HepG2 (cell line): ENCODE results near the gene C14orf93. TPM values are rescaled to one million over a fixed set of nuclear protein-coding genes. Genes with fewer than 3 reads are reported as not detected.

Source experiments
- BCL3 ChIP-seq: sonication (generic); formaldehyde crosslinking; IDR thresholded peaks from 2 replicates; pipeline ENCODE4 v1.5.1; 2020; ENCODE audit warnings: mild to moderate bottlenecking, missing genetic modification reagents, moderate library complexity
- CREBL2 ChIP-seq: sonication (generic); formaldehyde crosslinking; IDR thresholded peaks from 2 replicates; pipeline ENCODE4 v1.8.1; 2023; ENCODE audit warnings: missing genetic modification reagents, mild to moderate bottlenecking, borderline replicate concordance
- HMG20A ChIP-seq: IDR thresholded peaks from 2 replicates; pipeline ENCODE4 v1.6.1; 2016; ENCODE audit warnings: borderline replicate concordance
- KAT7 ChIP-seq: IDR thresholded peaks from 2 replicates; pipeline ENCODE4 v1.6.1; 2018; ENCODE audit warnings: borderline replicate concordance, missing compliant biosample characterization
- MYPOP ChIP-seq: sonication (generic); formaldehyde crosslinking; IDR thresholded peaks from 2 replicates; pipeline ENCODE4 v1.8.1; 2023; ENCODE audit warnings: mild to moderate bottlenecking, moderate library complexity, missing genetic modification reagents
- PITX1 ChIP-seq: sonication (generic); formaldehyde crosslinking; IDR thresholded peaks from 2 replicates; pipeline ENCODE4 v1.5.1; 2020; ENCODE audit warnings: mild to moderate bottlenecking, missing genetic modification reagents
- POLR2G ChIP-seq: fragments of 200-400 bp; formaldehyde crosslinking; IDR thresholded peaks from 2 replicates; pipeline ENCODE4 v1.6.1; 2018; ENCODE audit warnings: mild to moderate bottlenecking, low read depth, low read length, moderate library complexity
- RAD21 ChIP-seq: fragments of 450-650 bp; formaldehyde crosslinking; IDR thresholded peaks from 2 replicates; pipeline ENCODE4 v1.5.0; 2020; ENCODE audit warnings: mild to moderate bottlenecking
- RNF219 ChIP-seq: sonication (generic); formaldehyde crosslinking; IDR thresholded peaks from 2 replicates; pipeline ENCODE4 v1.5.0; 2020; ENCODE audit warnings: mild to moderate bottlenecking, missing genetic modification reagents
- TFDP1 ChIP-seq: IDR thresholded peaks from 2 replicates; pipeline ENCODE4 v1.6.1; 2016; ENCODE audit warnings: missing compliant biosample characterization, missing genetic modification reagents, borderline replicate concordance
- ZBTB21 ChIP-seq: sonication (generic); formaldehyde crosslinking; IDR thresholded peaks from 2 replicates; pipeline ENCODE4 v1.4.0; 2020; ENCODE audit warnings: missing genetic modification reagents
- ZKSCAN8 ChIP-seq: IDR thresholded peaks from 2 replicates; pipeline ENCODE4 v1.6.1; 2016; ENCODE audit warnings: borderline replicate concordance, missing genetic modification reagents, missing compliant biosample characterization
- ZMYM3 ChIP-seq: sonication (generic); formaldehyde crosslinking; IDR thresholded peaks from 2 replicates; pipeline ENCODE4 v1.5.1; 2020; ENCODE audit warnings: mild to moderate bottlenecking, missing genetic modification reagents
- ZNF20 ChIP-seq: sonication (generic); formaldehyde crosslinking; IDR thresholded peaks from 2 replicates; pipeline ENCODE4 v1.4.0; 2020; ENCODE audit warnings: mild to moderate bottlenecking, moderate library complexity, missing genetic modification reagents
- ZNF326 ChIP-seq: sonication (generic); formaldehyde crosslinking; IDR thresholded peaks from 2 replicates; pipeline ENCODE4 v1.4.0; 2020; ENCODE audit warnings: missing genetic modification reagents, borderline replicate concordance
- ZNF572 ChIP-seq: sonication (generic); formaldehyde crosslinking; IDR thresholded peaks from 2 replicates; pipeline ENCODE4 v1.5.1; 2020; ENCODE audit warnings: mild to moderate bottlenecking, missing genetic modification reagents
- ZSCAN31 ChIP-seq: sonication (generic); formaldehyde crosslinking; IDR thresholded peaks from 2 replicates; pipeline ENCODE4 v1.5.0; 2020; ENCODE audit warnings: low read depth, mild to moderate bottlenecking, missing genetic modification reagents
- polyA plus RNA-seq, 8 experiments: library from polyadenylated mRNA; depleted of rRNA in 3 of 8; stranded (reverse) in 7 of 8; unstranded in 1 of 8; fragments of >200 nt; fragmentation: Illumina TruSeq in 4 of 8; extraction: Trizol in 4 of 8; gene quantifications; 2 replicates each; pipeline versions ENCODE4 v1.2.1 to v1.2.3, GENCODE V29; 2011 to 2016; ENCODE audit warnings: low read depth in 4 of 8, missing spikeins in 1 of 8, mixed read lengths in 1 of 8; ENCODE audit not compliant: insufficient read depth in 1 of 8
- total RNA-seq, 5 experiments: library from RNA; depleted of rRNA; stranded (reverse); fragments of >200 nt; fragmentation: Illumina TruSeq; extraction: Trizol; gene quantifications; 2 replicates each; pipeline ENCODE4 v1.2.3, GENCODE V29; 2016; ENCODE audit warnings: low read depth in 1 of 5
- TF ChIP-seq, protein P1 (sequence below): sonication (generic); formaldehyde crosslinking; IDR thresholded peaks from 2 replicates; pipeline ENCODE4 v1.5.1; 2020; ENCODE audit warnings: missing genetic modification reagents, mild to moderate bottlenecking, borderline replicate concordance

C14orf93 gene
- total and polyA plus RNA-seq, 2 of the 13 experiments (the other 11 are each of a cell fraction or from before 2014, with no cell fraction given): 11.4 to 22.5 TPM

- TF ChIP-seq, protein P1, sequence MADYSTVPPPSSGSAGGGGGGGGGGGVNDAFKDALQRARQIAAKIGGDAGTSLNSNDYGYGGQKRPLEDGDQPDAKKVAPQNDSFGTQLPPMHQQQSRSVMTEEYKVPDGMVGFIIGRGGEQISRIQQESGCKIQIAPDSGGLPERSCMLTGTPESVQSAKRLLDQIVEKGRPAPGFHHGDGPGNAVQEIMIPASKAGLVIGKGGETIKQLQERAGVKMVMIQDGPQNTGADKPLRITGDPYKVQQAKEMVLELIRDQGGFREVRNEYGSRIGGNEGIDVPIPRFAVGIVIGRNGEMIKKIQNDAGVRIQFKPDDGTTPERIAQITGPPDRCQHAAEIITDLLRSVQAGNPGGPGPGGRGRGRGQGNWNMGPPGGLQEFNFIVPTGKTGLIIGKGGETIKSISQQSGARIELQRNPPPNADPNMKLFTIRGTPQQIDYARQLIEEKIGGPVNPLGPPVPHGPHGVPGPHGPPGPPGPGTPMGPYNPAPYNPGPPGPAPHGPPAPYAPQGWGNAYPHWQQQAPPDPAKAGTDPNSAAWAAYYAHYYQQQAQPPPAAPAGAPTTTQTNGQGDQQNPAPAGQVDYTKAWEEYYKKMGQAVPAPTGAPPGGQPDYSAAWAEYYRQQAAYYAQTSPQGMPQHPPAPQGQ (CRISPR knock-in tag): peak; percentile 80; the same call in 1 of the 2 replicates
- TF ChIP-seq PITX1 (CRISPR knock-in tag) (peak; percentile 98), ZNF20 (peak; percentile 68; the same call in 1 of the 2 replicates), ZSCAN31 (peak; percentile 71), ZMYM3 (peak; percentile 98), BCL3 (CRISPR knock-in tag) (peak; percentile 66; the same call in 1 of the 2 replicates), ZNF326 (CRISPR knock-in tag) (peak; percentile 75; the same call in 1 of the 2 replicates), ZBTB21 (CRISPR knock-in tag) (peak; percentile 59), RNF219 (peak; percentile 82; the same call in 1 of the 2 replicates), CREBL2 (CRISPR knock-in tag) (0 out of 2 replicates have a peak, but pooled peaks have one; percentile 39), TFDP1 (CRISPR knock-in tag) (0 out of 2 replicates have a peak, but pooled peaks have one; percentile 6), ZNF572 (CRISPR knock-in tag) (peak; percentile 33; the same call in 1 of the 2 replicates), MYPOP (CRISPR knock-in tag) (peak; percentile 64; the same call in 1 of the 2 replicates), KAT7 (CRISPR knock-in tag) (peak; percentile 94), ZKSCAN8 (CRISPR knock-in tag) (peak; percentile 29; the same call in 1 of the 2 replicates), HMG20A (peak; percentile 50; the same call in 1 of the 2 replicates), RAD21 (CRISPR knock-in tag) (peak; percentile 43), POLR2G (peak; percentile 52)
These were observed 43.8 kb downstream of the C14orf93 start (continued) for GRCh38 chr14:22965916-22966782.
